Muscle of leg (tissue), 11 donors: ENCODE results near the gene SLC66A2. TPM values are rescaled to one million over a fixed set of nuclear protein-coding genes. Genes with fewer than 3 reads are reported as not detected.

Experiments
- DNase-seq: peaks from one replicate; pipeline ENCODE4 v3.0.0; 2013
- H3K27ac ChIP-seq: one replicate; pipeline ENCODE4 v1.5.1; 2013; ENCODE audit warnings: mild to moderate bottlenecking, low read length, control low read depth
- H3K27me3 ChIP-seq: one replicate; pipeline ENCODE4 v1.6.1; 2013; ENCODE audit warnings: low read length; ENCODE audit not compliant: control insufficient read depth, insufficient read depth
- H3K36me3 ChIP-seq: one replicate; pipeline ENCODE4 v1.6.1; 2013; ENCODE audit warnings: low read length; ENCODE audit not compliant: control insufficient read depth, insufficient read depth
- H3K4me1 ChIP-seq: one replicate; pipeline ENCODE4 v1.6.1; 2013; ENCODE audit warnings: low read length; ENCODE audit not compliant: control insufficient read depth, insufficient read depth
- H3K4me3 ChIP-seq: one replicate; pipeline ENCODE4 v1.5.1; 2013; ENCODE audit warnings: low read length, control low read depth
- H3K9me3 ChIP-seq: replicated peaks from 2 replicates; pipeline ENCODE4 v1.6.1; 2013; ENCODE audit warnings: low read depth, low read length; ENCODE audit not compliant: control insufficient read depth
- WGBS: methylation state at CpG from one replicate; pipeline ENCODE4 v1.1.5; 2013; ENCODE audit warnings: missing lambda C conversion rate; ENCODE audit not compliant: insufficient coverage; 5-methylcytosine and 5-hydroxymethylcytosine counted together
- polyA plus RNA-seq, 8 donors: library from polyadenylated mRNA; unstranded; fragments of 120-200 nt; gene quantifications; one replicate each; pipeline versions ENCODE4 v1.2.1 to v1.2.3, GENCODE V29; 2013; ENCODE audit warnings: inconsistent platforms in 1 of 8, low replicate concordance in 1 of 8; ENCODE audit not compliant: insufficient read length in 8 of 8, insufficient read depth in 1 of 8
- total RNA-seq: library from RNA; stranded (reverse); fragments of 120-200 nt; gene quantifications from one replicate; pipeline ENCODE4 v1.2.4, GENCODE V29; 2013

SLC66A2 gene
- total and polyA plus RNA-seq, 9 donors, result 23.1 to 33.7 (median 25.8) TPM

GRCh38 chr18:79953971-79954651 is 2.7 kb upstream of the SLC66A2 start:
- Histone ChIP-seq H3K4me1 (peaks cover 20% of the 10 kb centered on the region), H3K4me3 (no peak overlapping the region), H3K27me3 (peaks cover 2% of the 10 kb centered on the region), H3K36me3 (peaks cover 2% of the 10 kb centered on the region), H3K27ac (no peak overlapping the region), H3K9me3 (no peaks in the 10 kb centered on the region)
- 80% methylated on average over 7 of the region's 10 CpGs for WGBS
- no peak for DNase-seq

- Histone ChIP-seq H3K36me3 (peaks cover 11% of the 10 kb centered on the region), H3K4me3 (no peak overlapping the region), H3K27ac (no peak overlapping the region), H3K4me1 (peaks cover 26% of the 10 kb centered on the region), H3K27me3 (peaks cover 2% of the 10 kb centered on the region), H3K9me3 (no peaks in the 10 kb centered on the region)
- 49% methylated on average over 17 of the region's 24 CpGs for WGBS
- DNase-seq, result no peak
Measured at GRCh38 chr18:79952996-79953559, 1.6 kb upstream of the SLC66A2 start.

- Histone ChIP-seq H3K4me1 (peaks cover 26% of the 10 kb centered on the region), H3K27me3 (peaks cover 2% of the 10 kb centered on the region), H3K9me3 (no peaks in the 10 kb centered on the region), H3K27ac (no peak overlapping the region), H3K36me3 (peaks cover 15% of the 10 kb centered on the region), H3K4me3 (peak overlapping the region; percentile 69)
- no peak for DNase-seq
- 10% methylated on average over 14 of the region's 43 CpGs for WGBS
Measured at GRCh38 chr18:79952456-79952995, 1.1 kb upstream of the SLC66A2 start.

- Histone ChIP-seq H3K27me3 (peaks cover 2% of the 10 kb centered on the region), H3K27ac (peak overlapping the region; percentile 59), H3K4me1 (peaks cover 27% of the 10 kb centered on the region), H3K4me3 (peak overlapping the region; percentile 65), H3K9me3 (no peaks in the 10 kb centered on the region), H3K36me3 (peaks cover 27% of the 10 kb centered on the region)
- peak; percentile 47 for DNase-seq
- 2% methylated on average over 55 of the region's 81 CpGs for WGBS
Measured at GRCh38 chr18:79950515-79951341, 725 bp downstream of the SLC66A2 start.

- Histone ChIP-seq H3K9me3 (no peaks in the 10 kb centered on the region), H3K4me1 (peaks cover 36% of the 10 kb centered on the region), H3K4me3 (peak overlapping the region; percentile 65), H3K27me3 (peaks cover 2% of the 10 kb centered on the region), H3K27ac (peak overlapping the region; percentile 59), H3K36me3 (peaks cover 28% of the 10 kb centered on the region)
- DNase-seq, result peak; percentile 77
- WGBS, result 38% methylated on average over 2 of the region's 12 CpGs
Measured at GRCh38 chr18:79949697-79950487, 1.6 kb downstream of the SLC66A2 start.

GRCh38 chr18:79948719-79949411 is 2.6 kb downstream of the SLC66A2 start:
- Histone ChIP-seq H3K4me3 (no peak overlapping the region), H3K9me3 (no peaks in the 10 kb centered on the region)

GRCh38 chr18:79947881-79948610 is 3.4 kb downstream of the SLC66A2 start:
- Histone ChIP-seq H3K27ac (no peak overlapping the region), H3K4me3 (no peak overlapping the region), H3K36me3 (peaks cover 35% of the 10 kb centered on the region), H3K4me1 (peaks cover 45% of the 10 kb centered on the region), H3K9me3 (no peaks in the 10 kb centered on the region), H3K27me3 (peaks cover 2% of the 10 kb centered on the region)
- 83% methylated on average over 2 of the region's 15 CpGs for WGBS
- no peak for DNase-seq

More at GRCh38 chr18:79948719-79949411, 2.6 kb downstream of the SLC66A2 start:
- peaks cover 31% of the 10 kb centered on the region for H3K36me3 ChIP-seq
- no peak overlapping the region for H3K27ac ChIP-seq
- H3K4me1 ChIP-seq, result peaks cover 45% of the 10 kb centered on the region
- peaks cover 2% of the 10 kb centered on the region for H3K27me3 ChIP-seq
- WGBS, result 71% methylated on average over 10 of the region's 23 CpGs
- DNase-seq, result no peak

- Histone ChIP-seq H3K4me3 (no peak overlapping the region), H3K27me3 (peaks cover 2% of the 10 kb centered on the region), H3K9me3 (no peaks in the 10 kb centered on the region), H3K27ac (no peak overlapping the region), H3K36me3 (peaks cover 43% of the 10 kb centered on the region), H3K4me1 (peaks cover 43% of the 10 kb centered on the region)
- DNase-seq, result no peak
- WGBS, result no CpG with 5 or more reads among the region's 14 CpGs
Measured at GRCh38 chr18:79947054-79947755, 4.2 kb downstream of the SLC66A2 start.
